Heart left ventricle (tissue), 13 donors: ENCODE data around the gene FOXN1.

Experiments used
- CTCF ChIP-seq, 12 donors: fragments of 200-600 bp; sonication (generic) in 4 of 12; IDR thresholded peaks; one replicate each; pipeline versions ENCODE4 v1.5.0 to v1.8.0; 2018 to 2022; ENCODE audit warnings: antibody characterized with exemption in 12 of 12, mild to moderate bottlenecking in 5 of 12
- POLR2A ChIP-seq, 2 donors: fragments of 450-650 bp; IDR thresholded peaks; one replicate each; pipeline ENCODE4 v1.6.1; 2017; ENCODE audit warnings: antibody characterized with exemption in 2 of 2, mild to moderate bottlenecking in 2 of 2, moderate library complexity in 2 of 2
- donor health status: ischemic (EF 13 %, LVEDD 7.1; RV severe dilation, severe dysfunction).
- donor health status: DM: no; HTN: yes; CAD: no.
- donor health status: DM: no; HTN: no; CAD: no.
- donor health status: ischemic (EF 25% LVEDD 6.9; RV normal size, moderate dysfunction).
- donor health status: ischemic (EF 25% LVEDD 5.7; RV mildly dilated, moderate dysfunction).
- donor health status: ischemic (EF 35%, LVEDD 5.7; RV mildly dilated, moderate dysfunction).
- donor health status: nonischemic (EF 11% LVEDD 7.7; RV severe dilation, severe dysfunction).
- donor health status: DM: yes; HTN: yes; CAD: no.
- donor health status: PGD.
- donor health status: ischemic (EF 29% LVEDD 5.4; RV normal size, mild dysfunction).
- donor health status: nonischemic (EF 23%, LVEDD 6.1; RV moderate dilation, normal function).

DNA sequence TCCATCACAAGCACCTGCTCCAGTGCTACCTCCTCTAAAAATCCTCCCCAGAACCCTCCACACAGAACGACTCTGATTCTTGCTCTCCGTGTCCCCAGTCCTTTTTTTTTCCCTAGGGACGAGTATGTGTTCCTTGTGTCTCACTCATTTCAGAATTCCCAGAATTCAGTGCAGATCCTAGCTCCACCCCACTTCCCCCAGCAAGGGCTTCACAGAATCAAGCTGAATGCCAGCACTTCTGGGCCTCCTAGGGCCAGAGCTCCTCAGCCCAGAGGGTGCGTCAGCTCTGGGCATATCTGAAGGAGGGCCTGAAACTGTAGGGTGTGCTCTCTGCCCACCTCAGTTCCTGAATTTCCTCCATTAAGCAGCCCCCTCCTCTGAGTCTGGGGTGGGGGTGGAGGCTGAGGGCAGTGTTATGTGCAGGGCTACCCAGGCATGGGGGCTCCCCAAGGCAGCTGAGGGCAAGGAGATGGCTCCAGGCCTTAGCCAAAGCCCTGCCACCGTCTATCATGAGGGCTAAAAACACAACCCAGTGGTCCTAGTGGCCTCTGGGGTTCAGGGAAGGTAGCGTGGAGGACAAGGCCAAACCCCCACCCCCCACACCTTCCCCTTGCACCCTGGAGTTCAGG is 39.8 kb downstream of the FOXN1 start:
- TF ChIP-seq CTCF (IDR thresholded peaks at IDR 0.05) (no peak), POLR2A (IDR thresholded peaks at IDR 0.05) (no peak)
